ENCODE measurements around the gene FAM217B.

The FAM217B gene

GRCh38 chr20:59976156-59976782, 36.1 kb downstream of the FAM217B start:
- no peak for DNase-seq (ENCODE audit: low read depth)

GRCh38 chr20:59977086-59977485, 36.9 kb downstream of the FAM217B start:
- no peak for DNase-seq (ENCODE audit: low read depth)

GRCh38 chr20:59983076-59983475, 42.9 kb downstream of the FAM217B start:
- no peak for DNase-seq (ENCODE audit: low read depth)

- no peak for DNase-seq (ENCODE audit: low read depth)
Measured at GRCh38 chr20:59984541-59984940, 44.4 kb downstream of the FAM217B start.

- no peak for DNase-seq (ENCODE audit: low read depth)
Measured at GRCh38 chr20:59985164-59985563, 45.0 kb downstream of the FAM217B start.

GRCh38 chr20:59985864-59986263, 45.7 kb downstream of the FAM217B start:
- no peak for DNase-seq (ENCODE audit: low read depth)

- no peak for DNase-seq (ENCODE audit: low read depth)
Measured at GRCh38 chr20:59987135-59987534, 46.9 kb downstream of the FAM217B start.

GRCh38 chr20:59988141-59988540, 48.0 kb downstream of the FAM217B start:
- DNase-seq (ENCODE audit: low read depth), result peak; percentile 49

GRCh38 chr20:59992526-59993084, 52.4 kb downstream of the FAM217B start:
- peak; percentile 38 for DNase-seq (ENCODE audit: low read depth)

- no peak for DNase-seq (ENCODE audit: low read depth)
Measured at GRCh38 chr20:59993736-59994430, 53.7 kb downstream of the FAM217B start.

- peak; percentile 20 for DNase-seq (ENCODE audit: low read depth)
Measured at GRCh38 chr20:59994697-59995122, 54.5 kb downstream of the FAM217B start.

- no peak for DNase-seq (ENCODE audit: low read depth)
Measured at GRCh38 chr20:59996108-59996507, 55.9 kb downstream of the FAM217B start.

GRCh38 chr20:59997896-59998295, 57.7 kb downstream of the FAM217B start:
- no peak for DNase-seq (ENCODE audit: low read depth)

All from ELR (cell line).